Brain microvascular endothelial cell (primary cell): Measurements from ENCODE around the gene FAM124B.

Source experiments
- DNase-seq: peaks from one replicate; pipeline ENCODE4 v3.0.0-alpha.2; 2020
- H3K27ac ChIP-seq: fragments of 250-450 bp; sonication (Bioruptor Pico); 2 replicates; pipeline ENCODE4 v1.5.1; 2020; ENCODE audit warnings: mild to moderate bottlenecking, moderate library complexity
- H3K27me3 ChIP-seq: fragments of 250-450 bp; sonication (Bioruptor Pico); replicated peaks from 2 replicates; pipeline ENCODE4 v1.5.1; 2020; ENCODE audit warnings: mild to moderate bottlenecking
- H3K36me3 ChIP-seq: fragments of 250-450 bp; sonication (Bioruptor Pico); replicated peaks from 2 replicates; pipeline ENCODE4 v1.5.1; 2020; ENCODE audit warnings: mild to moderate bottlenecking
- H3K4me3 ChIP-seq: 2 replicates; pipeline ENCODE4 v1.5.1; 2011; ENCODE audit warnings: low read depth, mild to moderate bottlenecking, control low read depth, low read length, moderate library complexity
- in situ Hi-C: cut with HindIII; loops from 2 replicates; pipeline ENCODE4 v1.10.0; 2017; ENCODE audit warnings: low sequenced_read_pairs, low pct_ligation_motif_present
- TF ChIP-seq, protein P1 (sequence below): IDR thresholded peaks from 2 replicates; pipeline ENCODE4 v1.5.1; 2011; ENCODE audit warnings: low read depth, mild to moderate bottlenecking, moderate library complexity, low read length, control low read depth, inconsistent platforms; ENCODE audit errors: missing control alignments

FAM124B gene

DNA sequence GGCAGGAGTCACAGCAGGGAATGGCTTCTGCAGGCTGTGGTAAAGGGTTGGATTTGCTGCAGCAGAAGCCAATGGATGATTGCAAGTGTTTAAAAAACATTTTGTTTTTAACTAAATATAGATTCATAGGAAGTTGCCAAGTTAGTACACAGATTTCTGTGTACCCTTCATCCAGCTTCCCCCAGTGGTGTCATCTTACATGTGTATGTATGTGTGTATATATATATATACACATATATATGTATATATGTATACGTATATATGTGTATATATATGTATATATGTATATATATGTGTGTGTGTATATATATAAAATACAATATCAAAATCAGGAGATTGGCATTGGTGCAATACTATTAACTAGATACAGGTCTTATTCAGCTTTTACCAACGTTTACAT is 19.2 kb upstream of the FAM124B start:
- no peak for DNase-seq
- Histone ChIP-seq H3K27me3 (no peaks in the 10 kb centered on the region), H3K36me3 (no peaks in the 10 kb centered on the region), H3K4me3 (no peak overlapping the region), H3K27ac (no peak overlapping the region)
- TF ChIP-seq, protein P1, sequence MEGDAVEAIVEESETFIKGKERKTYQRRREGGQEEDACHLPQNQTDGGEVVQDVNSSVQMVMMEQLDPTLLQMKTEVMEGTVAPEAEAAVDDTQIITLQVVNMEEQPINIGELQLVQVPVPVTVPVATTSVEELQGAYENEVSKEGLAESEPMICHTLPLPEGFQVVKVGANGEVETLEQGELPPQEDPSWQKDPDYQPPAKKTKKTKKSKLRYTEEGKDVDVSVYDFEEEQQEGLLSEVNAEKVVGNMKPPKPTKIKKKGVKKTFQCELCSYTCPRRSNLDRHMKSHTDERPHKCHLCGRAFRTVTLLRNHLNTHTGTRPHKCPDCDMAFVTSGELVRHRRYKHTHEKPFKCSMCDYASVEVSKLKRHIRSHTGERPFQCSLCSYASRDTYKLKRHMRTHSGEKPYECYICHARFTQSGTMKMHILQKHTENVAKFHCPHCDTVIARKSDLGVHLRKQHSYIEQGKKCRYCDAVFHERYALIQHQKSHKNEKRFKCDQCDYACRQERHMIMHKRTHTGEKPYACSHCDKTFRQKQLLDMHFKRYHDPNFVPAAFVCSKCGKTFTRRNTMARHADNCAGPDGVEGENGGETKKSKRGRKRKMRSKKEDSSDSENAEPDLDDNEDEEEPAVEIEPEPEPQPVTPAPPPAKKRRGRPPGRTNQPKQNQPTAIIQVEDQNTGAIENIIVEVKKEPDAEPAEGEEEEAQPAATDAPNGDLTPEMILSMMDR: no peak
- in situ Hi-C loops: no loop called here

DNA sequence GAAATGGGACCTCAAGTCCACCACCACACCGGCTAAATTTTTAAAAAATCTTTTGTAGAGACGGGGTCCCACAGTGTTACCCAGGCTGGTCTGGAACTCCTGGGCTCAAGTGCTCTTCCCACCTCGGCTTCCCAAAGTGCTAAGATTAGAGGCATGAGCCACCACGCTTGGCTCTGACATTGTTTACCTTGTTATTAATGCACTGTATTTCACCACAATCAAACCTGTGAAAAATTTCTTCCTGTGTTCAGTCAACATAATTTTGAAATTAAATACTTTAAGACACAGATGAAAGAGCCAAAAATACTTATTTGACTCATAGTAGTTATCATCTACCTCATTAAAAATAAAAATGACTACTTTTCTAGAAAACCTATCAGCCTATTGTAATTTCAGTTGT is 16.0 kb upstream of the FAM124B start:
- TF ChIP-seq, protein P1: no peak
- in situ Hi-C loops: no loop called here

DNA sequence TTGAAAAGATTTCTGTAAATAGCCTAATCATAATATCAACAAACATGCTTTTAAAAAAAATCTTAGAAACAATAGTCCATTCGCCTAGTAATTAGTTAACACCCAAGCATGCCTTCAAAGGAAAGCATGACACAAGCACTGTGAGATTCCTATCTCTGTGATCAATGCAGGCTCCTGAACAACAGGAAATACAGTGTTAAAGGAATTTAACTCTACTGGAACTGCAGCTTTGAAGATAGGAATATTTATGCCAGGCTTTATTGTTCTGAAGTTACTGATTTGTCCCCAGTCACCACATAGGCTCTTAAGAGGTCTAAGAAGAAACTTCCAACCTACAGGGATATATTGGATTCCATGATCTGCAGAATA is 15.4 kb upstream of the FAM124B start:
- in situ Hi-C loops: no loop called here
- Histone ChIP-seq H3K4me3 (no peak overlapping the region), H3K27me3 (no peaks in the 10 kb centered on the region), H3K27ac (no peak overlapping the region), H3K36me3 (no peaks in the 10 kb centered on the region)
- TF ChIP-seq, protein P1: no peak
- no peak for DNase-seq

More for the DNA sequence above, 16.0 kb upstream of the FAM124B start:
- no peaks in the 10 kb centered on the region for H3K27me3 ChIP-seq
- no peak for DNase-seq
- no peak overlapping the region for H3K4me3 ChIP-seq
- H3K36me3 ChIP-seq: no peaks in the 10 kb centered on the region
- H3K27ac ChIP-seq: no peak overlapping the region

DNA sequence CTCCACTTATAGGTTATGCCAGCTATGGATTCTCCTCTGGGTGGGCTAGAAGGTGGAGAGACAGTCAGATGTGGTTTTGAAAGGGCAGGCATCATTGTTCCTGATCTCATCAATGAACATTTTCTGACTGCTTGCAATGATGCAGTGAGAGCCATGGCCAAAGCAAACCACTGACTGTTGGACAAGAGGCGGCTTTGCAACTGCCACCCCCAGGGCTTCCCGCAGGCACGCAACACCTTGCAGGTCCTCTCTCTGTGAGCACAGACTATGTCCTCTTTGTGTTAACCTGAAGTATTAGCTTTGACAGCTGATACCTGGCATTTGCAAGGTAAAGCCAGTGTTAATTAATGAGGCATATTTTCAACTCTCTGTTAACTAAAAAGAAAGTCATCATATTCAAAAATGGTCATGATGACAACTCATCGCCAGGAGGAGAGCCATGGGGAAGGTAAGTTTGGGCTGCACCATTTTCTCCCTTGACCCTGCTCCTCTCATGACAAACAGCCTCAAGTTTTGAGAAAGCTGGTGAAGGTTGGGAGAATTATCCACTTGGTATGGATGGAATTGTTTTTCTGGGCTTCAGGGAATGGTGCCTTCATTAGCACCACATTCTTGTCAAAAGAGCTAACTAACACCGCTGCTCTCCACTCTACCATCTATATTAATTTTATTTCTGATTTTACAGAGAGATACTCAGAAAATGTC is 14.9 kb upstream of the FAM124B start:
- Histone ChIP-seq H3K27me3 (no peaks in the 10 kb centered on the region), H3K4me3 (no peak overlapping the region), H3K27ac (no peak overlapping the region), H3K36me3 (no peaks in the 10 kb centered on the region)
- in situ Hi-C loops: no loop called here
- TF ChIP-seq, protein P1: no peak
- no peak for DNase-seq

DNA sequence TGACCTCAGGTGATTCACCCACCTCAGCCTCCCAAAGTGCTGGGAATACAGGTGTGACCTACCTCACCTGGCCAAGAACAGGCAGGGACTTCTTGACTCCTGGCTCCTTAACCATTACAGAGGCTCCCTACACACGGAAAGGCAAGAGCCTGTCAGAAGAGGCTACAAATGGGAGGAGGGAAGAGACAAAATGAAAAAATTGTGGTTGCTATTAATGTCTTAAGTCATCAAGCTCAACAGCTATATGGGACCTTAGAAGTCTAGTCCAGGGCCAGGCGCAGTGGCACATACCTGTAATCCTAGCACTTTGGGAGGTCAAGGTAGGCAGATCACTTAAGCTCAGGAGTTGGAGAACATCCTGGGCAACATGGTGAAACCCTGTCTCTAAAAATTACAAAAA is 11.5 kb upstream of the FAM124B start:
- no peaks in the 10 kb centered on the region for H3K27me3 ChIP-seq
- DNase-seq: no peak
- in situ Hi-C loops: no loop called here
- no peaks in the 10 kb centered on the region for H3K36me3 ChIP-seq
- TF ChIP-seq, protein P1: no peak
- no peak overlapping the region for H3K4me3 ChIP-seq
- H3K27ac ChIP-seq: no peak overlapping the region
